Ovary (tissue), 3 donors: ENCODE measurements around the gene DHRS7B.

Experiments
- CTCF ChIP-seq, 3 donors: fragments of 450-650 bp in 2 of 3; fragments of 200-600 bp in 1 of 3; IDR thresholded peaks; one replicate each; pipeline versions ENCODE4 v1.5.1 to v1.8.0; 2016 to 2022; ENCODE audit warnings: antibody characterized with exemption in 3 of 3, mild to moderate bottlenecking in 1 of 3
- EP300 ChIP-seq: sonication (generic); formaldehyde crosslinking; IDR thresholded peaks from one replicate; pipeline ENCODE4 v1.6.1; 2017; ENCODE audit warnings: antibody characterized with exemption
- POLR2A ChIP-seq: fragments of 450-650 bp; IDR thresholded peaks from one replicate; pipeline ENCODE4 v1.6.1; 2017; ENCODE audit warnings: antibody characterized with exemption, mild to moderate bottlenecking, moderate library complexity
- donor health status: DM: no; HTN: no; CAD: no.

- TF ChIP-seq POLR2A (no peak), CTCF (IDR thresholded peaks at IDR 0.05) (no peak), EP300 (no peak)
Observed at GRCh38 chr17:21127509-21128077, 829 bp downstream of the DHRS7B start.
